Upper lobe of left lung (tissue), 6 donors: ENCODE measurements around the gene NEB. TPM values are rescaled to one million over a fixed set of nuclear protein-coding genes. Genes with fewer than 3 reads are reported as not detected.
A peak's percentile ranks its signal among the peaks of the same experiment; 100 is the strongest.
"Not testable (repeated sequence)": the region's sequence is repeated elsewhere in the genome, so short reads cannot be mapped to it uniquely, and the experiment has no call there.

Experiments used
- ATAC-seq, 2 donors: fragments of 200-7000 bp; cut with Tn5 transposase; one replicate each; pipeline ENCODE4 v1.9.1; 2022; ENCODE audit warnings: mild to moderate bottlenecking in 2 of 2, moderate library complexity in 2 of 2; ENCODE audit not compliant: low FRiP score in 2 of 2
- DNase-seq, 2 donors: peaks; one replicate each; pipeline ENCODE4 v3.0.0-alpha.2; 2019 to 2020
- H3K27ac ChIP-seq, 4 donors: fragments of 200-600 bp; sonication (generic); one replicate each; pipeline ENCODE4 v1.5.1; 2016 to 2019
- H3K27me3 ChIP-seq, 4 donors: fragments of 200-600 bp; sonication (generic); one replicate each; pipeline ENCODE4 v1.5.1; 2017 to 2019
- H3K36me3 ChIP-seq, 4 donors: fragments of 200-600 bp; sonication (generic); one replicate each; pipeline ENCODE4 v1.5.1; 2016 to 2019
- H3K4me1 ChIP-seq, 4 donors: fragments of 200-600 bp; sonication (generic); one replicate each; pipeline ENCODE4 v1.5.1; 2018 to 2019
- H3K4me3 ChIP-seq, 4 donors: fragments of 200-600 bp; sonication (generic); one replicate each; pipeline ENCODE4 v1.5.1; 2017 to 2019; ENCODE audit warnings: mild to moderate bottlenecking in 2 of 4, moderate library complexity in 1 of 4
- H3K9me3 ChIP-seq, 4 donors: fragments of 200-600 bp; sonication (generic); one replicate each; pipeline ENCODE4 v1.5.1; 2018 to 2019
- EP300 ChIP-seq, 4 donors: sonication (generic); formaldehyde crosslinking; IDR thresholded peaks; one replicate each; pipeline ENCODE4 v1.5.1; 2017; ENCODE audit warnings: antibody characterized with exemption in 4 of 4, control low read depth in 2 of 4
- POLR2A ChIP-seq, 4 donors: fragments of 450-650 bp; IDR thresholded peaks; one replicate each; pipeline ENCODE4 v1.5.1; 2016 to 2017; ENCODE audit warnings: antibody characterized with exemption in 4 of 4, mild to moderate bottlenecking in 2 of 4
- POLR2AphosphoS5 ChIP-seq, 2 donors: sonication (generic); formaldehyde crosslinking; IDR thresholded peaks; one replicate each; pipeline ENCODE4 v1.5.1; 2017; ENCODE audit warnings: antibody characterized with exemption in 2 of 2
- WGBS, 2 donors: methylation state at CpG; one replicate each; pipeline ENCODE4 v1.1.5; 2017 to 2018; 5-methylcytosine and 5-hydroxymethylcytosine counted together
- total RNA-seq, 6 donors: library from RNA; depleted of rRNA in 4 of 6; stranded (reverse); fragments of >200 nt in 4 of 6; gene quantifications; one replicate each; pipeline versions ENCODE4 v1.1.0 to v1.2.1, GENCODE V29; 2016 to 2021
- TF ChIP-seq, protein P1 (sequence below), 6 experiments: fragments of 450-650 bp in 4 of 6; fragments of 200-600 bp in 2 of 6; sonication (generic) in 2 of 6; IDR thresholded peaks; one replicate each; pipeline ENCODE4 v1.5.1; 2016 to 2019; ENCODE audit warnings: antibody characterized with exemption in 6 of 6
- donor health status: DM: no; HTN: no; CAD: no; lungs with moderate emphysema.
- donor health status: DM: no; HTN: yes; CAD: no; lungs with severe emphysema.

The NEB gene
- total RNA-seq, 6 donors from 2014 or later, result 0.31 to 6.3 (median 2.0) TPM

GRCh38 chr2:151591908-151592255 lies 142.4 kb downstream of the NEB start:
- not testable (repeated sequence) for H3K9me3 ChIP-seq, DNase-seq, H3K36me3 ChIP-seq, H3K27ac ChIP-seq, H3K4me3 ChIP-seq, H3K27me3 ChIP-seq, H3K4me1 ChIP-seq
- ATAC-seq, result peak in 1 of 2 donors; percentile 39
- 80 to 83% methylated on average over 4 of the region's 4 CpGs for WGBS, 2 donors

GRCh38 chr2:151591250-151591907 lies 142.9 kb downstream of the NEB start:
- not testable (repeated sequence) for H3K9me3 ChIP-seq, H3K4me1 ChIP-seq, H3K4me3 ChIP-seq, H3K27me3 ChIP-seq, H3K36me3 ChIP-seq, H3K27ac ChIP-seq, DNase-seq
- ATAC-seq, result peak; percentile 40 to 88
- TF ChIP-seq, protein P1, sequence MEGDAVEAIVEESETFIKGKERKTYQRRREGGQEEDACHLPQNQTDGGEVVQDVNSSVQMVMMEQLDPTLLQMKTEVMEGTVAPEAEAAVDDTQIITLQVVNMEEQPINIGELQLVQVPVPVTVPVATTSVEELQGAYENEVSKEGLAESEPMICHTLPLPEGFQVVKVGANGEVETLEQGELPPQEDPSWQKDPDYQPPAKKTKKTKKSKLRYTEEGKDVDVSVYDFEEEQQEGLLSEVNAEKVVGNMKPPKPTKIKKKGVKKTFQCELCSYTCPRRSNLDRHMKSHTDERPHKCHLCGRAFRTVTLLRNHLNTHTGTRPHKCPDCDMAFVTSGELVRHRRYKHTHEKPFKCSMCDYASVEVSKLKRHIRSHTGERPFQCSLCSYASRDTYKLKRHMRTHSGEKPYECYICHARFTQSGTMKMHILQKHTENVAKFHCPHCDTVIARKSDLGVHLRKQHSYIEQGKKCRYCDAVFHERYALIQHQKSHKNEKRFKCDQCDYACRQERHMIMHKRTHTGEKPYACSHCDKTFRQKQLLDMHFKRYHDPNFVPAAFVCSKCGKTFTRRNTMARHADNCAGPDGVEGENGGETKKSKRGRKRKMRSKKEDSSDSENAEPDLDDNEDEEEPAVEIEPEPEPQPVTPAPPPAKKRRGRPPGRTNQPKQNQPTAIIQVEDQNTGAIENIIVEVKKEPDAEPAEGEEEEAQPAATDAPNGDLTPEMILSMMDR (IDR thresholded peaks at IDR 0.05), result peak in 2 of 6 experiments; percentile 17 to 21
- WGBS, 2 donors, result 38 to 61% methylated on average over 2 to 4 of the region's 5 CpGs

DNA sequence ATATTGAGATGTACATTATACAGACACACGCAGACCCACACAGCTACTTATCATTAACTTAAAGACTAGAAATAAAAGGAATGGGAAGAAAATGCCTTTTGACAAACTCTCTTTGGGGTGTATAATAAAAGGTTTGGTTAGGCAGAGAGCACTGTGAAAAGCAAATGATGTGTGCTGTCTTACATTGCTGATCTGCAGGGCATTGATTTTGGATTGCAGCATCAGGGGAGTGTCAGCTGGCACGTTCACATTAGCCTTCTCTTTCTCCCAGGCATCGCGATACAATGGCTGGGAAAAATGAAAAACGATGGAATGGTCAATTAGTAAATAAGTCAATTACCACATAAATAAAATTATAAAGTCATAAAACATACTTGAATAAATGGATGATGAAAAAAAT lies 153.0 kb downstream of the NEB start:
- ATAC-seq, DNase-seq, H3K9me3 ChIP-seq, H3K27ac ChIP-seq, H3K4me1 ChIP-seq, H3K4me3 ChIP-seq, H3K27me3 ChIP-seq, H3K36me3 ChIP-seq: not testable (repeated sequence)
- 86 to 90% methylated on average over 3 to 4 of the region's 5 CpGs for WGBS, 2 donors

- not testable (repeated sequence) for DNase-seq, H3K4me3 ChIP-seq, H3K27ac ChIP-seq, H3K36me3 ChIP-seq, H3K9me3 ChIP-seq, H3K4me1 ChIP-seq, H3K27me3 ChIP-seq
- peak in 1 of 2 donors; percentile 79 for ATAC-seq
- WGBS, 2 donors, result no CpG with 5 or more reads among the region's 4 CpGs
Observed at GRCh38 chr2:151580697-151581096, 153.6 kb downstream of the NEB start.

GRCh38 chr2:151577116-151577515 lies 157.2 kb downstream of the NEB start:
- DNase-seq, result no peak

DNA sequence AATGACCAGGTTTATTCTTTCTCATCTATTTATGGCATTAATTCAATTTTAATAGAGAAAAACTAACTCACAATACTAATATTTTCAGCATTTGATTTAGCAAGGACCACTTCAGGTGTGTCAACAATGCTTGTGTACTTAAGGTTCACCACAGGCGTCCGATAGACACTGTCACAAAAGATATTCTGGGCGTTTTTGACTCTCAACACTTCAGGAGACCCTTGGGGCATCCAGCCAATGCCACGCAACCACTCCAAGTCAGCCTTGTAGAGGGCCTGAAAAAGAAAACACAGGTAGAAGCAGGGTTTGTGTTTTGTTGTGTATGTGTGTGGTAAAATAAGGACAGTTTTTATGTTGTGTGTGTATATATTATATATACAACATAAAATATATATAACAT lies 158.2 kb downstream of the NEB start:
- Histone ChIP-seq H3K9me3 (no peaks in the 10 kb centered on the region), H3K4me3 (no peak overlapping the region), H3K27ac (no peak overlapping the region), H3K4me1 (peaks cover 0 to 4% (median 0%) of the 10 kb centered on the region in 4 donors), H3K27me3 (no peaks in the 10 kb centered on the region), H3K36me3 (no peaks in the 10 kb centered on the region)
- TF ChIP-seq, protein P1 (IDR thresholded peaks at IDR 0.05), result no peak
- TF ChIP-seq POLR2A (IDR thresholded peaks at IDR 0.05), result no peak
- TF ChIP-seq POLR2AphosphoS5 (IDR thresholded peaks at IDR 0.05), result no peak
- no peak for TF ChIP-seq EP300 (IDR thresholded peaks at IDR 0.05)
- no peak for ATAC-seq
- WGBS, 2 donors, result 55 to 63% methylated on average over 4 of the region's 4 CpGs
- peak in 1 of 2 donors; percentile 45 for DNase-seq

More at GRCh38 chr2:151577116-151577515, 157.2 kb downstream of the NEB start:
- H3K9me3 ChIP-seq, result no peaks in the 10 kb centered on the region
- WGBS, 2 donors, result 88 to 89% methylated on average over 5 of the region's 5 CpGs
- H3K27me3 ChIP-seq, result no peaks in the 10 kb centered on the region
- ATAC-seq, result no peak
- no peak overlapping the region for H3K4me3 ChIP-seq
- peaks cover 0 to 4% (median 0%) of the 10 kb centered on the region in 4 donors for H3K4me1 ChIP-seq
- TF ChIP-seq POLR2AphosphoS5 (IDR thresholded peaks at IDR 0.05), result no peak
- TF ChIP-seq EP300 (IDR thresholded peaks at IDR 0.05), result no peak
- TF ChIP-seq POLR2A (IDR thresholded peaks at IDR 0.05), result no peak
- TF ChIP-seq, protein P1 (IDR thresholded peaks at IDR 0.05), result no peak
- no peak overlapping the region for H3K27ac ChIP-seq
- no peaks in the 10 kb centered on the region for H3K36me3 ChIP-seq
